Mammary epithelial cell (primary cell): ENCODE data around the gene KCNH5.

Experiments
- EZH2 ChIP-seq: IDR thresholded peaks from 2 replicates; pipeline ENCODE4 v1.6.1; 2012; ENCODE audit warnings: low read length, inconsistent platforms, borderline replicate concordance
- TF ChIP-seq, protein P1 (sequence below), 2 donors: IDR thresholded peaks in 1 of 2; conservative IDR thresholded peaks in 1 of 2; 2 replicates each; pipeline ENCODE4 v1.5.1; 2011 to 2012; ENCODE audit warnings: inconsistent platforms in 2 of 2, low read length in 2 of 2, mild to moderate bottlenecking in 2 of 2, control low read depth in 1 of 2, low read depth in 1 of 2; ENCODE audit not compliant: insufficient read depth in 1 of 2; ENCODE audit errors: extremely low read depth in 1 of 2

DNA sequence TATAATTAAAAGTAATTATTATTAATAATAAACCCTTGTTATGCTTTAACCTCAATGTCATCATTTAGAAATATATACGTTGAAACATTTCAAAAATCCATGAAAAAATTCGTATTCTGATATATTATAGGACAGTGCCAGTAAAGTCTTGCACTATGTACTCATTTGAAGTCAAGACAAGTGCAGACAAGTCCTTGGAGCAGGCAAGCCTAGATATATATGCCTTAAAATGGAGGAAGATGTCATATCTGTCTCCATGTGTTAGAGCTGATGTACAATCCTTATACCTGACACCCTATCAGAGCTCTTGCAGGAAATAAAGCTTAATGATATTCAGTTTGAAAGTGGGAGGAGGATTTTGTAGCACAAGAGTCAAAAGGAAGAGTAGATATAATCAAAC lies 310.4 kb downstream of the KCNH5 start:
- no peak for TF ChIP-seq EZH2
- TF ChIP-seq, protein P1, sequence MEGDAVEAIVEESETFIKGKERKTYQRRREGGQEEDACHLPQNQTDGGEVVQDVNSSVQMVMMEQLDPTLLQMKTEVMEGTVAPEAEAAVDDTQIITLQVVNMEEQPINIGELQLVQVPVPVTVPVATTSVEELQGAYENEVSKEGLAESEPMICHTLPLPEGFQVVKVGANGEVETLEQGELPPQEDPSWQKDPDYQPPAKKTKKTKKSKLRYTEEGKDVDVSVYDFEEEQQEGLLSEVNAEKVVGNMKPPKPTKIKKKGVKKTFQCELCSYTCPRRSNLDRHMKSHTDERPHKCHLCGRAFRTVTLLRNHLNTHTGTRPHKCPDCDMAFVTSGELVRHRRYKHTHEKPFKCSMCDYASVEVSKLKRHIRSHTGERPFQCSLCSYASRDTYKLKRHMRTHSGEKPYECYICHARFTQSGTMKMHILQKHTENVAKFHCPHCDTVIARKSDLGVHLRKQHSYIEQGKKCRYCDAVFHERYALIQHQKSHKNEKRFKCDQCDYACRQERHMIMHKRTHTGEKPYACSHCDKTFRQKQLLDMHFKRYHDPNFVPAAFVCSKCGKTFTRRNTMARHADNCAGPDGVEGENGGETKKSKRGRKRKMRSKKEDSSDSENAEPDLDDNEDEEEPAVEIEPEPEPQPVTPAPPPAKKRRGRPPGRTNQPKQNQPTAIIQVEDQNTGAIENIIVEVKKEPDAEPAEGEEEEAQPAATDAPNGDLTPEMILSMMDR (conservative IDR thresholded peaks at IDR 0.05 in 1 of 2, IDR thresholded peaks at IDR 0.05 in 1 of 2; ENCODE audit: extremely low read depth in 1 of 2, insufficient read depth in 1 of 2, low read depth in 1 of 2, low read length in 2 of 2): no peak
